GM13977 (cell line): ENCODE measurements around the gene CBX6.
A peak's percentile ranks its signal among the peaks of the same experiment; 100 is the strongest.
"Not testable (repeated sequence)": the region's sequence is repeated elsewhere in the genome, so short reads cannot be mapped to it uniquely, and the experiment has no call there.

Experiments used
- DNase-seq: peaks from one replicate; pipeline ENCODE4 v3.0.0; 2012; ENCODE audit warnings: low spot score
- CTCF ChIP-seq: IDR thresholded peaks from 2 replicates; pipeline ENCODE4 v1.5.1; 2012; ENCODE audit warnings: mild to moderate bottlenecking, control low read depth; ENCODE audit not compliant: insufficient read depth; ENCODE audit errors: extremely low read depth, missing control alignments
- in situ Hi-C: fragments of 300-500 bp; cut with MboI; formaldehyde crosslinking; loops from one replicate; pipeline ENCODE4 v1.12.0; 2022; ENCODE audit warnings: low sequenced_read_pairs, low pct_unique_long_range_greater_than_20kb, mixed read lengths, inconsistent platforms; ENCODE audit not compliant: unreplicated experiment

The CBX6 gene

GRCh38 chr22:38906052-38906451 is 34.0 kb upstream of the CBX6 start:
- TF ChIP-seq CTCF, result no peak
- in situ Hi-C loops, result no loop called here
- no peak for DNase-seq

- DNase-seq, in situ Hi-C loops: not testable (repeated sequence)
Measured at GRCh38 chr22:38904052-38904617, 32.1 kb upstream of the CBX6 start.

- no peak for TF ChIP-seq CTCF
- in situ Hi-C loops, result no loop called here
- no peak for DNase-seq
Measured at GRCh38 chr22:38901111-38901641, 29.2 kb upstream of the CBX6 start.

GRCh38 chr22:38900677-38901076 is 28.7 kb upstream of the CBX6 start:
- no peak for DNase-seq
- in situ Hi-C loops, result no loop called here
- TF ChIP-seq CTCF, result no peak

- no peak for DNase-seq
- TF ChIP-seq CTCF, result no peak
- in situ Hi-C loops, result no loop called here
Measured at GRCh38 chr22:38891256-38891655, 19.2 kb upstream of the CBX6 start.

GRCh38 chr22:38890377-38890776 is 18.4 kb upstream of the CBX6 start:
- no peak for TF ChIP-seq CTCF
- in situ Hi-C loops, result no loop called here

GRCh38 chr22:38886333-38886732 is 14.3 kb upstream of the CBX6 start:
- in situ Hi-C loops, result no loop called here
- DNase-seq, result peak; percentile 24
- no peak for TF ChIP-seq CTCF

More at GRCh38 chr22:38890377-38890776, 18.4 kb upstream of the CBX6 start:
- no peak for DNase-seq
